Epithelial cell of esophagus (primary cell): ENCODE results near the gene GABBR1.
A peak's percentile ranks its signal among the peaks of the same experiment; 100 is the strongest.

Experiments used
- DNase-seq: peaks from one replicate; pipeline ENCODE4 v3.0.0; 2010; ENCODE audit warnings: low read depth
- H3K4me3 ChIP-seq: 2 replicates; pipeline ENCODE4 v1.5.1; 2011; ENCODE audit warnings: mild to moderate bottlenecking, low read length, control low read depth
- CTCF ChIP-seq: IDR thresholded peaks from 2 replicates; pipeline ENCODE4 v1.5.1; 2011; ENCODE audit warnings: low read depth, mild to moderate bottlenecking, low read length, control low read depth, inconsistent platforms; ENCODE audit not compliant: insufficient read depth; ENCODE audit errors: missing control alignments

The GABBR1 gene

GRCh38 chr6:29628419-29629281 is 4.3 kb downstream of the GABBR1 start:
- peak; percentile 71 for DNase-seq
- TF ChIP-seq CTCF = peak; percentile 75
- peak overlapping the region; percentile 62 for H3K4me3 ChIP-seq

- H3K4me3 ChIP-seq = peak overlapping the region; percentile 62
- TF ChIP-seq CTCF = no peak
- peak; percentile 27 for DNase-seq
Measured at GRCh38 chr6:29627755-29628418, 5.1 kb downstream of the GABBR1 start.

- peak overlapping the region; percentile 62 for H3K4me3 ChIP-seq
Measured at GRCh38 chr6:29626948-29627754, 5.8 kb downstream of the GABBR1 start.

GRCh38 chr6:29625337-29625930 is 7.5 kb downstream of the GABBR1 start:
- no peak overlapping the region for H3K4me3 ChIP-seq
- DNase-seq = no peak
- TF ChIP-seq CTCF = no peak

More at GRCh38 chr6:29626948-29627754, 5.8 kb downstream of the GABBR1 start:
- TF ChIP-seq CTCF = no peak
- DNase-seq = no peak

GRCh38 chr6:29624520-29624961 is 8.4 kb downstream of the GABBR1 start:
- TF ChIP-seq CTCF = no peak

GRCh38 chr6:29620630-29621029 is 12.4 kb downstream of the GABBR1 start:
- no peak for TF ChIP-seq CTCF
- DNase-seq = no peak
- H3K4me3 ChIP-seq = no peak overlapping the region

More at GRCh38 chr6:29624520-29624961, 8.4 kb downstream of the GABBR1 start:
- H3K4me3 ChIP-seq = no peak overlapping the region
- no peak for DNase-seq
